Panc1 (cell line): ENCODE measurements around the gene LGALS16. TPM values are rescaled to one million over a fixed set of nuclear protein-coding genes. Genes with fewer than 3 reads are reported as not detected.
"Not testable (repeated sequence)": the region's sequence is repeated elsewhere in the genome, so short reads cannot be mapped to it uniquely, and the experiment has no call there.

Experiments
- ATAC-seq: fragments of 200-7000 bp; cut with Tn5 transposase; 2 replicates; pipeline ENCODE4 v1.9.1; 2020; ENCODE audit warnings: mild to moderate bottlenecking, moderate library complexity
- BruUV-seq: library from RNA; stranded (reverse); fragments of 400-500 nt; replicated peaks from 2 replicates; lab custom pipeline; 2021; lab: Mats Ljungman, UMichigan
- CTCF ChIA-PET: fragments of 300-600 bp; sonication (Branson Sonifier 250); formaldehyde crosslinking; loops from one replicate; lab custom pipeline; 2022; ENCODE audit warnings: antibody characterized with exemption; lab: Charles Lee
- POLR2A ChIA-PET: fragments of 300-600 bp; sonication (Branson Sonifier 250); formaldehyde crosslinking; loops from one replicate; lab custom pipeline; 2022; ENCODE audit warnings: antibody characterized with exemption; lab: Charles Lee
- DNase-seq: peaks from one replicate; pipeline ENCODE4 v3.0.0-alpha.2; 2010; ENCODE audit warnings: low read depth, low spot score
- H3K27ac ChIP-seq: 2 replicates; pipeline ENCODE4 v1.5.1; 2011; ENCODE audit warnings: mild to moderate bottlenecking, low read length, inconsistent platforms
- H3K27me3 ChIP-seq: fragments of 200-500 bp; sonication (Bioruptor generic); 2 replicates; pipeline ENCODE4 v1.6.0; 2014; ENCODE audit warnings: low read length, inconsistent platforms; ENCODE audit not compliant: control insufficient read depth, insufficient read depth
- H3K36me3 ChIP-seq: fragments of 200-500 bp; sonication (Bioruptor generic); 2 replicates; pipeline ENCODE4 v1.5.1; 2014; ENCODE audit warnings: inconsistent platforms, mild to moderate bottlenecking, low read length, moderate library complexity; ENCODE audit not compliant: control insufficient read depth, insufficient read depth
- H3K4me1 ChIP-seq: 2 replicates; pipeline ENCODE4 v1.5.1; 2011; ENCODE audit warnings: inconsistent platforms, mild to moderate bottlenecking, low read length, moderate library complexity; ENCODE audit not compliant: control insufficient read depth, insufficient read depth
- H3K4me3 ChIP-seq, 2 experiments: 2 replicates each; pipeline ENCODE4 v1.5.1; 2011 to 2012; ENCODE audit warnings: low read depth in 2 of 2, low read length in 2 of 2, mild to moderate bottlenecking in 2 of 2, inconsistent platforms in 1 of 2, moderate library complexity in 1 of 2
- H3K9me3 ChIP-seq: fragments of 200-500 bp; sonication (Bioruptor generic); 2 replicates; pipeline ENCODE4 v1.5.1; 2014; ENCODE audit warnings: low read depth, mild to moderate bottlenecking, inconsistent platforms, low read length, moderate library complexity; ENCODE audit not compliant: control insufficient read depth, insufficient read depth
- POLR2AphosphoS5 ChIP-seq: IDR thresholded peaks from 2 replicates; pipeline ENCODE4 v1.6.1; 2012; ENCODE audit warnings: mild to moderate bottlenecking, low read depth, low read length, moderate library complexity
- SIN3A ChIP-seq: IDR thresholded peaks from 2 replicates; pipeline ENCODE4 v1.6.1; 2012; ENCODE audit warnings: low read depth, mild to moderate bottlenecking, low read length, moderate library complexity, borderline replicate concordance; ENCODE audit not compliant: insufficient read depth
- TCF7L2 ChIP-seq: IDR thresholded peaks from 2 replicates; pipeline ENCODE4 v1.6.1; 2011; ENCODE audit warnings: mild to moderate bottlenecking, low read depth, low read length, inconsistent platforms
- in situ Hi-C: cut with HindIII; loops from 2 replicates; pipeline ENCODE4 v1.10.0; 2016; ENCODE audit warnings: low sequenced_read_pairs, low pct_unique_long_range_greater_than_20kb
- intact Hi-C: fragments of 100-400 bp; cut with micrococcal nuclease; formaldehyde crosslinking; loops from one replicate; pipeline ENCODE4 v1.10.0; 2022; ENCODE audit not compliant: unreplicated experiment
- total RNA-seq: library from RNA; stranded (reverse); gene quantifications from one replicate; pipeline ENCODE4 v1.2.1, GENCODE V29; 2021; ENCODE audit not compliant: unreplicated experiment
- TF ChIP-seq, protein P1 (sequence below): fragments of 450-650 bp; IDR thresholded peaks from 2 replicates; pipeline ENCODE4 v1.5.1; 2017; ENCODE audit warnings: mild to moderate bottlenecking
- TF ChIP-seq, protein P2 (sequence below), 2 experiments: IDR thresholded peaks; 2 replicates each; pipeline ENCODE4 v1.6.1; 2011 to 2012; ENCODE audit warnings: low read depth in 2 of 2, control low read depth in 1 of 2, low read length in 1 of 2, mild to moderate bottlenecking in 1 of 2, moderate library complexity in 1 of 2; ENCODE audit not compliant: insufficient read depth in 1 of 2

The LGALS16 gene
- total RNA-seq, 1 experiment from 2014 or later, result not detected

DNA sequence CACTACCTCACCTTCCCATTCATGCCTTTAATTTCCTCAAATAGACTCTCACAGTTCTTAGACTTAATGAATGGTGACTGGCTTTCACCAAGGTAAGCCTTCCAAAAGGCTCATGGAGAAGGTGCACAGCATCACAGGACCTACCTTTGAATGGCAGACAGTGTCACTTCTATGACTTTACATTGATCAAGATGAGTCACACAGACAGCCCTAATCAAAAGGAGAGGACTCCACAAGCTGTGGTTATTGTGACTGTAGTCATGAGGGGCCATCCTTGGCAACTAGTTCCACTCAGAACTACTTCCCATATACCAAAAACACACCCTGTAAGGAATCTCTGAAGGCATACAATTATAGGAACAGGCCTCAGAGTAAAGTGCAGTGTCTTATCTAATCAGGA is 5.9 kb downstream of the LGALS16 start:
- Histone ChIP-seq H3K27ac (no peak overlapping the region), H3K4me3 (no peak overlapping the region), H3K36me3 (no peaks in the 10 kb centered on the region), H3K9me3 (no peaks in the 10 kb centered on the region; the same call in 1 of the 2 replicates), H3K27me3 (peaks cover 71% of the 10 kb centered on the region), H3K4me1 (no peaks in the 10 kb centered on the region)
- ChIA-PET CTCF (interaction anchor here (0.6 to 2.9 kb wide), 4 partner anchors 13 to 676 kb away, joined by 3 to 16 read pairs (median 5); no protein-coding TSS in a partner anchor), POLR2A (interaction anchor here (0.5 to 0.6 kb wide), 2 partner anchors 25 to 29 kb away, joined by 4 to 7 read pairs; no protein-coding TSS in a partner anchor)
- in situ Hi-C loops (no loop called here), intact Hi-C loops (no loop called here)
- TF ChIP-seq, protein P1, sequence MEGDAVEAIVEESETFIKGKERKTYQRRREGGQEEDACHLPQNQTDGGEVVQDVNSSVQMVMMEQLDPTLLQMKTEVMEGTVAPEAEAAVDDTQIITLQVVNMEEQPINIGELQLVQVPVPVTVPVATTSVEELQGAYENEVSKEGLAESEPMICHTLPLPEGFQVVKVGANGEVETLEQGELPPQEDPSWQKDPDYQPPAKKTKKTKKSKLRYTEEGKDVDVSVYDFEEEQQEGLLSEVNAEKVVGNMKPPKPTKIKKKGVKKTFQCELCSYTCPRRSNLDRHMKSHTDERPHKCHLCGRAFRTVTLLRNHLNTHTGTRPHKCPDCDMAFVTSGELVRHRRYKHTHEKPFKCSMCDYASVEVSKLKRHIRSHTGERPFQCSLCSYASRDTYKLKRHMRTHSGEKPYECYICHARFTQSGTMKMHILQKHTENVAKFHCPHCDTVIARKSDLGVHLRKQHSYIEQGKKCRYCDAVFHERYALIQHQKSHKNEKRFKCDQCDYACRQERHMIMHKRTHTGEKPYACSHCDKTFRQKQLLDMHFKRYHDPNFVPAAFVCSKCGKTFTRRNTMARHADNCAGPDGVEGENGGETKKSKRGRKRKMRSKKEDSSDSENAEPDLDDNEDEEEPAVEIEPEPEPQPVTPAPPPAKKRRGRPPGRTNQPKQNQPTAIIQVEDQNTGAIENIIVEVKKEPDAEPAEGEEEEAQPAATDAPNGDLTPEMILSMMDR, result 0 out of 2 replicates have a peak, but pooled peaks have one; percentile 19
- TF ChIP-seq SIN3A, result no peak
- no peak for DNase-seq
- no peak for ATAC-seq
- no TSS peak for BruUV-seq

DNA sequence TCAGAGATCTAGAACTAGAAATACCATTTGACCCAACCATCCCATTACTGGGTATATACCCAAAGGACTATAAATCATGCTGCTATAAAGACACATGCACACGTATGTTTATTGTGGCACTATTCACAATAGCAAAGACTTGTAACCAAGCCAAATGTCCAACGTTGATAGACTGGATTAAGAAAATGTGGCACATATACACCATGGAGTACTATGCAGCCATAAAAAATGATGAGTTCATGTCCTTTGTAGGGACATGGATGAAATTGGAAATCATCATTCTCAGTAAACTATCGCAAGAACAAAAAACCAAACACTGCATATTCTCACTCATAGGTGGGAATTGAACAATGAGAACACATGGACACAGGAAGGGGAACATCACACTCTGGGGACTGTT is 14.1 kb downstream of the LGALS16 start:
- Histone ChIP-seq H3K4me1 (peaks cover 11% of the 10 kb centered on the region), H3K27me3 (peaks cover 50% of the 10 kb centered on the region)
- ATAC-seq, H3K36me3 ChIP-seq, POLR2A ChIA-PET, intact Hi-C loops, H3K9me3 ChIP-seq, H3K27ac ChIP-seq, H3K4me3 ChIP-seq, BruUV-seq, DNase-seq: not testable (repeated sequence)
- CTCF ChIA-PET, result interaction anchor here (9.0 kb wide), 1 partner anchor 122 kb away, joined by 508 read pairs; the partner anchor contains the start of gene EID2
- in situ Hi-C loops, result loop anchor here (5.0 kb wide), 6 partner anchors 33 to 172 kb away; no protein-coding TSS in a partner anchor

DNA sequence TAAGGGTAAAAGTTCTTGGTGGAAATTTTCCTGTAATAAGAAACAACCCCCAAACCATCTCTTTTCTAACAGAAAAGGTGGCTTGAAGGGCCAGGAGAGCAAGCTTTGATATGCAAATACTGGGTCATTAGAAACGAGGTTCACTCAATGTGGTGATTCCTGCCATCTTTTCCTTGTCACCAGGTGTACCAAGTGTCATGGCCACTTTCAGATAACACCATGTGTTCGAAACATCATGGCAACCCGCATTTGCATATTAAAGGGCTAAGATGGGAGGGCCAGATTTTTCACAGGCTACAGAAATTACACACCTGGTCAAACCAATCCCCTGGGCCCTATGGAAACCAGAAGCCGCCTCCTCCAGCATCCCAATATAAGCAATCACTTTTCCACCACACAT is 15.3 kb downstream of the LGALS16 start:
- Histone ChIP-seq H3K27me3 (peaks cover 58% of the 10 kb centered on the region), H3K9me3 (no peaks in the 10 kb centered on the region; the same call in 1 of the 2 replicates), H3K4me3 (no peak overlapping the region), H3K4me1 (peaks cover 11% of the 10 kb centered on the region), H3K36me3 (no peaks in the 10 kb centered on the region), H3K27ac (no peak overlapping the region)
- BruUV-seq, result no TSS peak
- ChIA-PET CTCF (interaction anchor here (0.6 to 9.0 kb wide), 21 partner anchors 12 to 300 kb away, joined by 3 to 508 read pairs (median 4); partner anchors contain the start of genes DLL3, DYRK1B, EID2 and EID2B), POLR2A (interaction anchor here (0.6 to 1.5 kb wide), 3 partner anchors 40 to 134 kb away, joined by 3 to 8 read pairs (median 5); no protein-coding TSS in a partner anchor)
- intact Hi-C loops, result no loop called here
- TF ChIP-seq POLR2AphosphoS5 (no peak), TCF7L2 (no peak), SIN3A (no peak)
- TF ChIP-seq, protein P2, sequence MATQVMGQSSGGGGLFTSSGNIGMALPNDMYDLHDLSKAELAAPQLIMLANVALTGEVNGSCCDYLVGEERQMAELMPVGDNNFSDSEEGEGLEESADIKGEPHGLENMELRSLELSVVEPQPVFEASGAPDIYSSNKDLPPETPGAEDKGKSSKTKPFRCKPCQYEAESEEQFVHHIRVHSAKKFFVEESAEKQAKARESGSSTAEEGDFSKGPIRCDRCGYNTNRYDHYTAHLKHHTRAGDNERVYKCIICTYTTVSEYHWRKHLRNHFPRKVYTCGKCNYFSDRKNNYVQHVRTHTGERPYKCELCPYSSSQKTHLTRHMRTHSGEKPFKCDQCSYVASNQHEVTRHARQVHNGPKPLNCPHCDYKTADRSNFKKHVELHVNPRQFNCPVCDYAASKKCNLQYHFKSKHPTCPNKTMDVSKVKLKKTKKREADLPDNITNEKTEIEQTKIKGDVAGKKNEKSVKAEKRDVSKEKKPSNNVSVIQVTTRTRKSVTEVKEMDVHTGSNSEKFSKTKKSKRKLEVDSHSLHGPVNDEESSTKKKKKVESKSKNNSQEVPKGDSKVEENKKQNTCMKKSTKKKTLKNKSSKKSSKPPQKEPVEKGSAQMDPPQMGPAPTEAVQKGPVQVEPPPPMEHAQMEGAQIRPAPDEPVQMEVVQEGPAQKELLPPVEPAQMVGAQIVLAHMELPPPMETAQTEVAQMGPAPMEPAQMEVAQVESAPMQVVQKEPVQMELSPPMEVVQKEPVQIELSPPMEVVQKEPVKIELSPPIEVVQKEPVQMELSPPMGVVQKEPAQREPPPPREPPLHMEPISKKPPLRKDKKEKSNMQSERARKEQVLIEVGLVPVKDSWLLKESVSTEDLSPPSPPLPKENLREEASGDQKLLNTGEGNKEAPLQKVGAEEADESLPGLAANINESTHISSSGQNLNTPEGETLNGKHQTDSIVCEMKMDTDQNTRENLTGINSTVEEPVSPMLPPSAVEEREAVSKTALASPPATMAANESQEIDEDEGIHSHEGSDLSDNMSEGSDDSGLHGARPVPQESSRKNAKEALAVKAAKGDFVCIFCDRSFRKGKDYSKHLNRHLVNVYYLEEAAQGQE (IDR thresholded peaks at IDR 0.05; ENCODE audit: insufficient read depth in 1 of 2, low read depth in 2 of 2, low read length in 1 of 2), result no peak
- TF ChIP-seq, protein P1, result no peak
- in situ Hi-C loops, result loop anchor here (5.0 kb wide), 6 partner anchors 34 to 171 kb away; no protein-coding TSS in a partner anchor
- ATAC-seq (no peak), DNase-seq (no peak)
